GM21576 (cell line): Measurements from ENCODE around the gene GTPBP3.
"Not testable (repeated sequence)": the region's sequence is repeated elsewhere in the genome, so short reads cannot be mapped to it uniquely, and the experiment has no call there.

Experiments
- ATAC-seq: cut with Tn5 transposase; IDR thresholded peaks from one replicate; pipeline ENCODE4 v1.9.1; 2021; ENCODE audit warnings: mild to moderate bottlenecking, moderate library complexity; ENCODE audit not compliant: unreplicated experiment

GTPBP3 gene, protein sequence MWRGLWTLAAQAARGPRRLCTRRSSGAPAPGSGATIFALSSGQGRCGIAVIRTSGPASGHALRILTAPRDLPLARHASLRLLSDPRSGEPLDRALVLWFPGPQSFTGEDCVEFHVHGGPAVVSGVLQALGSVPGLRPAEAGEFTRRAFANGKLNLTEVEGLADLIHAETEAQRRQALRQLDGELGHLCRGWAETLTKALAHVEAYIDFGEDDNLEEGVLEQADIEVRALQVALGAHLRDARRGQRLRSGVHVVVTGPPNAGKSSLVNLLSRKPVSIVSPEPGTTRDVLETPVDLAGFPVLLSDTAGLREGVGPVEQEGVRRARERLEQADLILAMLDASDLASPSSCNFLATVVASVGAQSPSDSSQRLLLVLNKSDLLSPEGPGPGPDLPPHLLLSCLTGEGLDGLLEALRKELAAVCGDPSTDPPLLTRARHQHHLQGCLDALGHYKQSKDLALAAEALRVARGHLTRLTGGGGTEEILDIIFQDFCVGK

DNA sequence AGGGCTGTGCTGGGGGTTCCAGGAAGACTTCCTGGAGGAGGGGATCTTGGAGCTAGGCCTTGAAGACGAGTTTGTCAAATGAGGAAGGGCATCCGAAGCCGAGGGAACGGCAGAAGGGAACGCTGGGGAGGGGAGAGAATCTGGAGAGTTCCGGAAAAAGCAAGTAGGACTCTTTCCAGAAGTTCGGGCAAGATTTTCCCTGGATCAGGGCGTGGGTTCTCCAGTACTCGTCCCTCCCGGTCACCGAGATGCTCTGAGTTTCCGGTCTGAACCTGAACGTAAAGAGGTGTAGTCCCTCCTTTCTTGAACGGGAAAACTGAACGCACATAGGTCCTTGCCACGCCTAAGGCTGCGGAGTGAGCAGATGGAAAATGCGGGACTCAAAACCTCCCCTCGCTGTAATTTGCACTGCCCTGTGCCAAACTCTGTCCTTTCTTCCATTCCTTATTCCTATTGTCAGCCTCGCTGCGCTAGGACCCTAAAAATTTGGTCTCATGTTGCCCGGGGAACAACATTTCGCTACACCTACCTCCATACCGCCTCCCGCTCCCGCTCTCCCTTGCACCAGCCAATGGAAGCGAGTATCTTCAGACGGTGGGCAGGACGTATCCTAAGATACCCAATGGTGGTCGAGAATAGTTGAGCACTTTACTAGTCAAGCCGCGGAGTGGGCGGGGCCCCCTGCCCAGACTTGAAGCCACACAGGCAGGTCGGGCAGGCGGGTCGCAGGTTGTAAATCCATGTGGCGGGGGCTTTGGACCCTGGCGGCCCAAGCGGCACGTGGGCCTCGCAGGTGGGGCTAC lies at the start of gene GTPBP3:
Gene GTPBP3 (plus strand): TSS at position 682 of the 803 bp plus-strand sequence. CDS start 59 bp downstream, at position 741.
- ATAC-seq: peak; percentile 74

DNA sequence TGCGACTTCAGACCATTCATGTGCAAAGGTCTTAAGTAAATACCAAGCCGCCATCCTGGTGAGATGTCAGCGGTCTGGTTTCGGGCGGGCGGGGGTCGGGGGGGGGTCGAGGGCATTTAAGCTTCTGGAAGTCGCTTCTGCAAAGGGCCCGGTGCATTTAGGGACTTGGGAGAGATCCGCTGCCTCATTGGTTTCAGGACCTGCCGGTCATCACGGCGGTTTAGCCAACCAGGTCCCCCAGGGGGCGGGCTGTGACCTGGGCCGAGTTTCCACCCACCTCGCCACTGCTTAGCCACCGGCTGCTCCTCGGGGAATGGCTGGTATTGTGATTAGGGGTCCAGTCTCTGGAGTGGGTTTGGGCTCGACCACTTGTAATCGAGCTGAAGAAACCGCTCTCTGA lies 47.9 kb upstream of the GTPBP3 start:
- ATAC-seq: no peak

DNA sequence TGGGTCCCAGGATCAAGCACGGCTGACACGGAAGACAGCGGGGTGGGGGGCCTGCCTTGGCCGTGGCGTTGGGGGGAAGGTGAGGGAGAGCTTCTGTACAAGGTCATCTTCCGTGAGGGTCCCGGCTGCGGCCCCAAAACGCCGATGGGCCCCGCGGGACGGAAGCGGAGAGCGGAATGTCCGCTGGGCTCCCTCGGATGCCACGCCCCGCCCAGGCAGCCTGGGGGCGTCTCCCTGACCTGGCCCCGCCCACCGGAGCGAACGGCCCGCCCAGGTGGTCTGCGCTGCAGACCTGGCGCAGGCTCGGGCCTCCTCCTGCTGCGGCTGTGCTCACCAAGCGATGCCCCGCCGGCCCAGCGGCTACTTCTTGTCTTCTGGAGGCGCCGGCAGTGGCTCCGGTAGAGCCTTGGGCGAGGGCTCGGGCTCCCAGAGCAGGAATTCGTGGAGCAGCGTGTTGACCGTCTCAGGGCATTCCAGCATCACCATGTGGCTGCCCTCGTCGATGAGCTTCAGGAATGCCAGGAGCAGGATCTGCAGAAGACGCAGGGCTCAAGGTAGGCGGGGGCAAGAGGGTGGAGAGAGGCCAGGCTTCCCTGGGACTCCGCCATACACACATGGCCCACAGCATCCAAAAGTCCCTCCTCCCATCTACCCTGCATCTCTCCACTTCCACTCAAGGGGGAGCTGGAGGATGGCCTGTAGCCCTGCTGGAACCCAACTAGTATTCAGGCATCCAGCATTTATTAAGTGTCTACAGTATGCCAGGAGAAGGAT lies 44.9 kb upstream of the GTPBP3 start:
- peak; percentile 66 for ATAC-seq

DNA sequence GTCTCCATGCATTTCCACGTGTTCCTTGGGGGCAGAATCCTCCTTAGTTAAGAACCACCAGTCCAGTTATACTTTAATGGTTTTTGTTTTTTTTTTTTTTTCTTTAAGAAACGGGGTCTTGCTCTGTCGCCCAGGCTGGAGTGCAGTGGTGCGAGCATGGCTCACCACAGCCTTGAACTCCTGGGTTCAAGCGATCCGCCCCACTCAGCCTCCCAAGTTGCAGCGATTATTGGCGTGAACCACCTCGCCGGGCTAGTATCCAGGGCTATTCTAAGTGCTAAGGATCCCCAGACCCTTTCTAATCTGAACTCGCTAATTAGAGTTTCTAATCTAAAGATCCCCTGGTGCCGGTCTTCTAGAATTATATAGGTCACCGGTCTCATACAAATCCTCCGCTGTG lies 43.7 kb upstream of the GTPBP3 start:
- ATAC-seq: no peak

DNA sequence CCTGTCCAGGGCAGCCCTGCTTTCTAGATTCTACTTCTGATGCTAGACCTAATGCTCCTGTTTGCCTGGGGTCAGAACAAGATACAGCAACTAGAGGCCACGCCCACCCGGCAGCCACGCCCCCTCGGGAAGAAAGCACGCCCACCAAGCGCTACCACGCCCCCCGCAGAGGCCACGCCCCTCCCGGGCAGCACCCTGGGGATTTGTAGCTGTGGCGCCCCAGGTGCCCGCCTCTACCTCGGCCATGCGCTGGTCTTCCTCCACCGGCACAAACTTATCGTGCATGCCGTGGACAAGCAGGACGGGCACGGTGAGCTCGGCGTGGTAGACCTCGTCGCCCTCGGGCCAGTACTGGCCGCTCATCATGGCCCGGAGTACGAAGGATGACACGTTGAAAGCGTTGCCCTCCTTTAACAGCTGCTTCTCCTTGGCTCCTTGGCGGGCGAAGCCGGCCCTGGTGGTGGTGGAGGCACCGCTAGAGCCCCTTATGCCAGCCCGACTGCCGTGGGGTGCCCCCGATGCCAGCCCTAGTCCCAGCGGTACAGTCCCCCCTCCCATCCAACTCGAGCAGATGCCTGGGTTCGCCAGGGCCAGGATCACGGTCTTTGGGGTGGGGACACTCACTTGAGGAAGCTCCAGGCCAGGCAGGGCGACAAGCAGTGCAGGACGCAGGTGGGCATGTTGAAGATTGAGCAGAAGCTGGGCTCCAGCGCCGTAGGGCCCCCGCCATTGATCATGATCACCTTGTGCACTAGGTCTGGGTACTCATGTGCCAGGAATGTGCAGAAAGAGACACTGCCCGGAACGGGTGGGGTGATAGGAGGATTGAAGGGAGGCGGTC lies 43.1 kb upstream of the GTPBP3 start:
- ATAC-seq: no peak

DNA sequence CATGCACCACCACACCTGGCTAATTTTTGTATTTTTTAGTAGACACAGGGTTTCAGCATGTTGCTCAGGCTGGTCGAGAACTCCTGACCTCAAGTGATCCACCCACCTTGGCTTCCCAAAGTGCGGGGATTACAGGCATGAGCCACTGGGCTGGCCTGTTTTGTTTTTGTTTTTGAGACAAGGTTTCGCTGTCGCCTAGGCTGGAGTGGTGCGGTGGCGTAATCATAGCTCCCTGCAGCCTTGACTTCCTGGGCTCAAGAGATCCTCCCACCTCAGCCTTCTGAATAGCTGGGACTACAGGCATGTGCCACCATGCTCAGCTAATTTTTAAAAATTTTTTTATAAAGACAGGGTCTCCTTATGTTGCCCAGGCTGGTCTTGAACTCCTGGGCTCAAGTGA lies 41.8 kb upstream of the GTPBP3 start:
- not testable (repeated sequence) for ATAC-seq

DNA sequence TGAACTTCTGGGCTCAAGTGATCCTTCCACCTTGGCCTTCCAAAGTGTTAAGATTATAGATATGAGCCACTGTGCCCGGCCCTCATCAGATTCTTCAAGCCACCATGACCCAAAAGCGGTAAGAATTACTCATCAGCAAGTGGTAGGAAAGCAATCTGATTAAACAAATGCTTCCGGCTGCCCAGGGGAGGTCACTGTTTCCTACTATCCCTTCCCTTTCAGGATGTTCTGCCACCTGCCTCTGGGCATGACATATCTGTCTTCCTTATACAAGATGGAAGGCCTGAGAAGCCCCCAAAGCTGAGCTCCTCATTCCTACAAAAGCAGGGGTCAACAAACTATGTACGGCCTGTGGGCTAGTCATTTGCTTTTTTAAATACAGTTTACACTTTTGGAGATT lies 41.1 kb upstream of the GTPBP3 start:
- ATAC-seq: no peak

DNA sequence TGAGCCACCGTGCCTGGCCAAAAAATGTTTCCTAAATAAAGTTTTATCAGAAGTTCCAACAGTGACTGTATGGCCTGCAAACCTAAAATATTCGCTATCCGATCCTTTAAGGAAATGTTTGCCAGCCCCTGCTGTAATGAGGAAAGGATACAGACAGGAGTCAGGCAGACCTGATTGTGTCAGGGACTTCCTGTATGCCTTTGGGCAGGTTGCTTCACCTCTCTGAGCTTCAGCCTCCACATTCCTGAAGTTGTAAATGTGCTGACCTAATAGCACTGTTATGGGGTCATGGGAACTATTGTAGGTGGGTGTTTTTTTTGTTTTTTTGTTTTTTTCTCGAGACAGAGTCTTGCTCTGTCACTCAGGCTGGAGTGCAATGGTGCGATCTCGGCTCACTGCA lies 40.4 kb upstream of the GTPBP3 start:
- no peak for ATAC-seq

DNA sequence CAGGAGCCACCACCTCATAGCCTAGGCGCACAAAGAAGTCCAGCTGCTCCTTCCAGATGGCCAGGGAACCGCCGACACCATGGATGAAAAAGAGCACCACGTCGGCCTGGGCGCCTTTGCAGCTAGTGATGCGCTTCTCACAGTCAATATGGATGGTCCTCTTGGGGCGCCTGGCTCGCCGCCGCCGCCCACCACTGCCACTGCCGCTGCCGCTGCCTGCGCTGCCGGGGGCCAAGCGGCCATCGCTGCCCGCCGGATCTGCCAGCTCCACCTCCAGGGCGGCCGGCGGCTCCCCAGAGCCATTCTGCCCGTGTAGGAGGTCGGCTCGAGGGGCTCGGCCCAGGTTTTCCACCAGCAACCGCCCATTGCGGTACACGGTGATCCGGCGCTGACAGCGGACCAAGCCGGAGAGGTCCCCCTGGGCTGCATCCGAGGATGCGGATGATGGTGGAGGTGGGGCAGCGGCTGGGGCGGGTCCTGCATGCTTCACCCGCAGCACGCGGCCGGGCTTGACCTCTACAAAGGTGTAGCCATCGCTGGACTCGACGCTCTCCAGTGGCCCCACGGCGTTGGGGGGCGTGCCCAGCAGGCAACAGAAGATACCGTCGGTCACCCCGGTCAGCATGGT lies 36.2 kb upstream of the GTPBP3 start:
- ATAC-seq: no peak

DNA sequence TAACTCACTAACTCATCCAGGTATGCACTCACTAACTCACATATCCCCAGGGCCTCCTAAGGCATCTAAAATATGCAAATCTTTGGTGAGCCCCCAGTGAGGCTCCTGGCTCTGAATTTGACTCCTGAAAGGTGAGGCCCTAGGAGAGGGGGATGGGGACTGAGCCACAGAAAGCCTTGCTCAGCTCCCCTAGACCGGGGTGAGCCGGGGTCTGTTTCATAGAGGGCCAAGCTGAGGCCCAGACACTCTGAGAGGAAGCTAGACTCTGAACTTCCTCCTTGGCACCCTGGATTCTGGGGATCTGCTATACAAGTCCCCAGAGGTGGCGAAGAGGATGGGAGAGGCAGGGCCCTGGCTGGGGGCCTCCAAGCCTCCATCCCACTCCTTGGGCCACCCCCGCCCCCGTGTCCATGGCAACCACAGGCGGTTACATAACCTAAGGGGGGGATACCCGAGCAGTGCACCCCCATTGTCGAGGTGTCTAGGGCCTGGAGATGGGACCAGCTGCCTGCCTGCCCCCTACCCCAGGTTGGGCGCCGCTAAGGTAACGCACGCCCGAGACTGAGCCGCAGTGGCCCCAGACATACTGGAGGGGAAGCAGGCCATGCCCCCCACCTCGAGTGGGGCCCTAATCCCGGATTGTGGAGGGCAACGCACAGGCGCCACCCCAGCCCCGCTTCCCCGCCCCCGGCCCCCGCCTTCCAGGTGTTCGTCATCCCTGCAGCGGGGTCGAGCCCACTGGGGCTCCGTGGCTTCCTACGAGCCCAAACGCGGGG lies 34.8 kb upstream of the GTPBP3 start:
- no peak for ATAC-seq

DNA sequence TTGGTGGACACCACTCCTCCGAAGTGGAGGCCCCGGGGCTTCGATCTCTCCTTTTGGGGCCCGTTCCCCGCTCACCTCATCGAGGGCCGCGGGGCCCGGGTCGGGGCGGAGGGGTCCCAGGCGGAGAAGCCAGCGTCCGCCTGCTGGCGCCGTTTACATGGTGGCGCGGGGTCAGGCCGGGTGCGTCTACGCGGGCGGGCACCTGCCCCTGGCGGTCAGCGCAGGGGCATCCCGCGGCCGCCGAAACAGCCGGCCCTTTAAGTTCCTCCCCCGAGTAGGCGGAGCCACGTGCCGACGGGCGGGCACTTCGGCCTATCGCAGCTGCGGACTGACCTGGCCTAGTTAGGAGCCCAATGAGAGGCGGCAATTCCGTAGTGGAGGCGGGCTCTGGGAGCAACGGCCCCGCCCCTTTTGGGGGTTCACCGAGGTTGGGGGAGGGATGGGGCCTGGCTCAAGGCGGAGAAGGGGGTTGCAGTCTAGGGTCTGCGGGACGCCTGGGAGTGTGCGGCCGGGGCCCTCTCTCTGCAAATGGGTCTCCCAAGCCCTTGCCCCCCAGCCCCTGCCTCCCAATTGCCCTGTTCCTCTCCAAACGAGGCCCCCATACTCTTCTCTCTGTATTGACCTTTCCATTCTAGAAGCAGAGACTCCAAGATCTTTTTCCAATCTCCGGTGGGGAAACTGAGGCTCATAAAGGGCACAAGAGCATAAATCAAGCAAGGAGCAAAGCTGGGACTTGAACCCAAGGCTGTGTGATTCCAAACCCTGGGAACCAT lies 34.0 kb upstream of the GTPBP3 start, which contains the start of gene ABHD8:
Gene ABHD8 (minus strand): TSS at position 259 of the 773 bp plus-strand sequence. CDS start 1,809 bp downstream, outside the sequence.
- peak; percentile 48 for ATAC-seq

DNA sequence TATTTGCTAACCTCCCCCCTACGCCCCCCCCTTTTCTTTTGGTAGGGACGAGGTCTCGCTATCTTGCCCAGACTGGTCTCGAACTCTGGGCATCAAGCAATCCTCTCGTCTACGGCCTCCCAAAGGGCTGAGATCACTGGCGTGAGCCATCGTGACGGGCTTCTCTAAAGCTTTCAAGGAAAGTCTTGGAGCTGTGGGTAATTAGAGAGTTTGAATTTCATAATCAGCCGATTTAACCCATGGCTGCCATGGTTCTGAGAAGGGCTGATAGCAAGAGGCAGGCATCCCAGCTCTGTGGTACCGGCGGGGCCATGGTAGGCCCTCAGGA lies 33.4 kb upstream of the GTPBP3 start:
- ATAC-seq: no peak

DNA sequence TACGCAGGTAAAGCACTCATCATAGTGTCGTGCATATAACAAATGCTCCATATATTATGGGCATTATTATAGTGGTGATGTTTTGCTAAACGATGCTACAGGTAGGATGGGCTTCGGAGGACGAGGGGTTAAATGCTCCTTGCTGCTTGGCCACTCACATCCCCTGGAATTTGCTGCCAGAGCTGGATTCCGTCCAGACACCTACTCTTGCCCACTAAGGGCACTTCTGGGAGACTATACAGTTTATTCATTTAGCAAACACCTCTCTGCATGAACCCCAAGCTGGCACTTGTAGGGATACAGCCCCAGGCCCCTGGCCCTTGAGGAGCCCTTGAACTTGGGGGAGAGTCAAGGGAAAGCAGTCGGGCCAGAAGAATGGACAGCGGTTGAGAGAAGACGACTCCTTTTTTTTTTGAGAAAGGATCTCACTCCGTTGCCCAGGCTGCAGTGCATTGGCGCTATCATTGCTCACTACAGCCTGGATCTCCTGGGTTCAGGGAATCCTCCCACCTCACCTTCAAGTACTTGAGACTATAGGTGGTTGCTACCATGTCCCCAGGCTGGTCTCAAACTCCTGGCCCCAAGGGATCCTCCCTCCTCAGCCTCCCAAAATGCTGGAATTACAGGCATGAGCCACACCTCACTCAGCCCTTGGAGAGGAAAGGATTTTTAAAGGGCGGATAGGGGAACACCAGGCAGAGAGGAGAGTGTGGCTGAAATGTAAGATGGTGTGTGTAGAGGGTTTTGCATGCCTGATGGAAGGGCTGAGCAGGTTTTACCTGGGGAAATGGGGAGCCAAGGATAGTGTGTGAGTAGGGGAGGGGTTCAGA lies 32.8 kb upstream of the GTPBP3 start:
- ATAC-seq: no peak

DNA sequence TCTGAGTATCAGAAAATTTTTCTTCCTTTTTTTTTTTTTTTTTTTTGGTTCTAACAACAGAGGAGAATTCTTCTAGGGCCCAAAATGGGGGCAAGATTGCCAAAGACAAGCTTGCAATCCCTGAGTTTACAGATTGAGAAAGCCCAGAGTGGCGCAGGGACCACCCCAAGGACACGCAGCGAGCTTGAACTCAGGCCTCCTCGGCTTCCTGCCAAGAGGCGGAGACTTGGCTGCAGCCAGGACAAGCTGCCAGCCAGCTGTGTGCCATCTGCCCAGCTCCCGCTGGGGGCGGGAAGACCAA lies 32.2 kb upstream of the GTPBP3 start:
- ATAC-seq: no peak

DNA sequence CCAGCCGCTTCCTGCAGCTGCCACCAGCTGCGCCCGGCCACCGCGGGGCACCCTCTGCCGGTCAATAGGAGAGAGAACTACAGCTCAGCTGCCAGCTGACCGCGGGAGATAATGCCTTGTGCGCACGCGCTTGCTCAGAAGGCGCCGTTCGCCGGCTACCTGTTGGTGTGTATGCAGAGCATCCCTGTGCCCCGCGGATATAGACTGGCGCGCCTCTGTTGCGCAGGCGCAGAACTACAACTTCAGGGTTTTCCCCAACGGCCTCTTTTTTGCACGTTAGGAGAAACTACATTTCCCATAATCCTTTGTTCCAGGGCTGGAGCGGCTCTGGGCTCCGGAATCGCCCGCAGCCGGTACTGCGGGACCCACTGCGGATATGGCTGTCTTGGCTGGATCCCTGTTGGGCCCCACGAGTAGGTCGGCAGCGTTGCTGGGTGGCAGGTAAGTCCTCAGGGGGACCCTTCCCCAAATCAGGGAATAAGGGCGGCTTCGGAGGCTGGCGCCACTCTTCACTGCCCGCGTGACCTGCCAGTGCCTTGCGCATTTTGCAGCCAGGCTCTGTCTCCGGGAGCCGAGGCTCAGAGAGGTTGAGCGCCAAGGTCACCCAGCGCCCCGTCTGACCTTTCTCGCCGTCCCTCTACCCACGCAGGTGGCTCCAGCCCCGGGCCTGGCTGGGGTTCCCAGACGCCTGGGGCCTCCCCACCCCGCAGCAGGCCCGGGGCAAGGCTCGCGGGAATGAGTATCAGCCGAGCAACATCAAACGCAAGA lies 31.7 kb upstream of the GTPBP3 start, which contains the start of gene MRPL34:
Gene MRPL34 (plus strand): TSS at position 356 of the 768 bp plus-strand sequence. CDS start 21 bp downstream, at position 377.
- ATAC-seq: peak; percentile 50

DNA sequence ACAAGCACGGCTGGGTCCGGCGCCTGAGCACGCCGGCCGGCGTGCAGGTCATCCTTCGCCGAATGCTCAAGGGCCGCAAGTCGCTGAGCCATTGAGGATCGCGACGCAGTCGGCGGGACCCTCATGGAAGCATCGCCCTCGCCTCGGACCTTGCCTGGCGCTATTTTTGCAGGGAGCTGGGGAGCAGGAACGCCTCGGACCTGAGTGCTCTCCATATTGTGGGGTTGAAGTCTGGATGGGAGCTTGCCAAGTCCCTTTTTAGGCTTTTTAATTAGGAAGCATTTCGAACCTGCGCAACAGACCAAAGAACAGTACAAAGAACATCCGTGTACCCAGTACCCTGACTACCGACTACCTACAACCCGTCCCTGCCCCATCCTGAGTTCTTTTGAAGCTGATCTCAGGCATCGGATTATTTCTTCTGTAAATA lies 31.1 kb upstream of the GTPBP3 start:
- no peak for ATAC-seq
